Activated CD4-positive, alpha-beta T cell treated with anti-CD3 and anti-CD28 coated beads, Interleukin-2, amount 10 ng/mL, durations not matched to agents 7 days and 5 days (primary cell): Measurements from ENCODE around the gene IFIT1. TPM values are rescaled to one million over a fixed set of nuclear protein-coding genes. Genes with fewer than 3 reads are reported as not detected.
A peak's percentile ranks its signal among the peaks of the same experiment; 100 is the strongest.
"Not testable (repeated sequence)": the region's sequence is repeated elsewhere in the genome, so short reads cannot be mapped to it uniquely, and the experiment has no call there.

Experiments
- CTCF ChIA-PET: fragments of 350-600 bp; sonication (Branson Sonifier 250); formaldehyde crosslinking; loops from one replicate; lab custom pipeline; 2021; ENCODE audit warnings: antibody characterized with exemption; lab: Charles Lee
- POLR2A ChIA-PET: fragments of 350-600 bp; sonication (Branson Sonifier 250); formaldehyde crosslinking; loops from one replicate; lab custom pipeline; 2021; ENCODE audit warnings: antibody characterized with exemption; lab: Charles Lee
- DNase-seq: peaks from one replicate; pipeline ENCODE4 v3.0.0-alpha.2; 2020
- H3K27ac Mint-ChIP-seq: one replicate; pipeline ENCODE4 v1.8.0; 2021; ENCODE audit warnings: mild to moderate bottlenecking, moderate library complexity, mixed read lengths
- H3K27me3 Mint-ChIP-seq: one replicate; pipeline ENCODE4 v1.8.0; 2021; ENCODE audit warnings: mixed read lengths
- H3K36me3 Mint-ChIP-seq: one replicate; pipeline ENCODE4 v1.8.0; 2021; ENCODE audit warnings: low read depth, mixed read lengths
- H3K4me1 Mint-ChIP-seq: one replicate; pipeline ENCODE4 v1.8.0; 2021; ENCODE audit warnings: mixed read lengths
- H3K4me3 Mint-ChIP-seq: one replicate; pipeline ENCODE4 v1.8.0; 2021; ENCODE audit warnings: mild to moderate bottlenecking, moderate library complexity, mixed read lengths
- H3K9me3 Mint-ChIP-seq: one replicate; pipeline ENCODE4 v1.8.0; 2021; ENCODE audit warnings: mixed read lengths
- total RNA-seq, 2 experiments: library from RNA; stranded (reverse); gene quantifications; one replicate each; pipeline ENCODE4 v1.2.3, GENCODE V29; 2021

Gene IFIT1
- total RNA-seq, 2 experiments from 2014 or later: 42.9 to 45.0 TPM

- H3K27me3 Mint-ChIP-seq: peaks cover under 1% of the 10 kb centered on the region
- peaks cover 12% of the 10 kb centered on the region for H3K4me1 Mint-ChIP-seq
- ChIA-PET POLR2A (no interaction called here), CTCF (no interaction called here)
- peaks cover 25% of the 10 kb centered on the region for H3K36me3 Mint-ChIP-seq
- H3K4me3 Mint-ChIP-seq: no peak overlapping the region
- no peak for DNase-seq
- H3K27ac Mint-ChIP-seq: no peak overlapping the region
- H3K9me3 Mint-ChIP-seq: no peaks in the 10 kb centered on the region
Observed at GRCh38 chr10:89425000-89425399, 32.6 kb downstream of the IFIT1 start.

DNA sequence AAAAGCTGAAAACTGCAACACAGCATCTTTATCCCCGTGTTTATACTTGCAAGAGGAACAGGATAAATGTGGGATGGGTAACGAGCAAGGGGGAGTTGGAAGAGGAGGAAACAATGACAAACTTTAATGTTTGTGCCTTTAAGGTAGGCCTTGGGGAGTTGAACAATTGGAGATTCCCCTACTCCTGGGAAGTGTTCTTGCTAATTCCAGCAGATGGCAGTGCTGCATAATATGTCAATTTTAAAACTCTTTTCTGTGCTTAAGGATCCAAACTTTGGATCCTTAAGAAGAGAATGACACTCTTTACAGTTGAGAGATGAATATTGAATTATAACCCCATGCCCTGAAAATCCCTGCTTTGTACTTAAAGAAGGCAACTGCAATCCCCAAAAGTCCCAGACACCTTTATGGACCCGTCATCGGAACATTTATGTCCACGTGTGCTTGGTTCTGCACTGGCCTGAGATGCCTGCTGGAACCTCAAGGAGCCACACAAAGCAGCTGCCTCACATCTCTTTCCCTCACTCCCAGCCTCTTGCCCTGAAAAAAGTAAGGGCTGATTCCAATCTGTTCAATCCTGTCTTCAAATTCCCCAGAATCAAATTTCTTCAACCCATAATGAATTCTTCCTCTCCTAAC, 33.9 kb downstream of the IFIT1 start:
- H3K4me3 Mint-ChIP-seq: no peak overlapping the region
- peaks cover 12% of the 10 kb centered on the region for H3K36me3 Mint-ChIP-seq
- H3K27me3 Mint-ChIP-seq: peaks cover 2% of the 10 kb centered on the region
- peaks cover 2% of the 10 kb centered on the region for H3K4me1 Mint-ChIP-seq
- ChIA-PET POLR2A (no interaction called here), CTCF (no interaction called here)
- H3K27ac Mint-ChIP-seq: no peak overlapping the region
- no peaks in the 10 kb centered on the region for H3K9me3 Mint-ChIP-seq
- DNase-seq: peak; percentile 34

- DNase-seq: no peak
- Mint-ChIP-seq H3K4me1 (no peaks in the 10 kb centered on the region), H3K9me3 (no peaks in the 10 kb centered on the region), H3K4me3 (no peak overlapping the region), H3K27ac (no peak overlapping the region), H3K27me3 (peaks cover 9% of the 10 kb centered on the region), H3K36me3 (peaks cover 3% of the 10 kb centered on the region)
- ChIA-PET CTCF (no interaction called here), POLR2A (interaction anchor here (0.7 kb wide), 1 partner anchor 274 kb away, joined by 5 read pairs; the partner anchor contains the start of gene KIF20B)
Observed at GRCh38 chr10:89427629-89428028, 35.2 kb downstream of the IFIT1 start.

- no peak overlapping the region for H3K4me3 Mint-ChIP-seq
- H3K27ac Mint-ChIP-seq: no peak overlapping the region
- H3K9me3 Mint-ChIP-seq: no peaks in the 10 kb centered on the region
- ChIA-PET CTCF (no interaction called here), POLR2A (no interaction called here)
- no peaks in the 10 kb centered on the region for H3K36me3 Mint-ChIP-seq
- H3K4me1 Mint-ChIP-seq: no peaks in the 10 kb centered on the region
- H3K27me3 Mint-ChIP-seq: peaks cover 18% of the 10 kb centered on the region
- DNase-seq: no peak
Observed at GRCh38 chr10:89428877-89429276, 36.5 kb downstream of the IFIT1 start.

GRCh38 chr10:89431977-89432376, 39.6 kb downstream of the IFIT1 start:
- no peaks in the 10 kb centered on the region for H3K9me3 Mint-ChIP-seq
- ChIA-PET CTCF (interaction anchor here (0.6 kb wide), 1 partner anchor 337 kb away, joined by 3 read pairs; no protein-coding TSS in a partner anchor), POLR2A (no interaction called here)
- H3K4me3 Mint-ChIP-seq: no peak overlapping the region
- no peak overlapping the region for H3K27ac Mint-ChIP-seq
- peaks cover 42% of the 10 kb centered on the region for H3K27me3 Mint-ChIP-seq
- no peaks in the 10 kb centered on the region for H3K4me1 Mint-ChIP-seq
- no peak for DNase-seq
- no peaks in the 10 kb centered on the region for H3K36me3 Mint-ChIP-seq

GRCh38 chr10:89438525-89438924, 46.1 kb downstream of the IFIT1 start:
- H3K27me3 Mint-ChIP-seq: peaks cover 43% of the 10 kb centered on the region
- no peaks in the 10 kb centered on the region for H3K9me3 Mint-ChIP-seq
- no peak overlapping the region for H3K4me3 Mint-ChIP-seq
- ChIA-PET CTCF (no interaction called here), POLR2A (no interaction called here)
- H3K27ac Mint-ChIP-seq: no peak overlapping the region
- H3K36me3 Mint-ChIP-seq: no peaks in the 10 kb centered on the region
- no peaks in the 10 kb centered on the region for H3K4me1 Mint-ChIP-seq
- no peak for DNase-seq

GRCh38 chr10:89440226-89441009, 48.0 kb downstream of the IFIT1 start:
- peaks cover 31% of the 10 kb centered on the region for H3K27me3 Mint-ChIP-seq
- no peaks in the 10 kb centered on the region for H3K4me1 Mint-ChIP-seq
- no peaks in the 10 kb centered on the region for H3K9me3 Mint-ChIP-seq
- H3K27ac Mint-ChIP-seq: no peak overlapping the region
- ChIA-PET POLR2A (no interaction called here), CTCF (no interaction called here)
- H3K4me3 Mint-ChIP-seq: no peak overlapping the region
- DNase-seq: no peak
- no peaks in the 10 kb centered on the region for H3K36me3 Mint-ChIP-seq

DNA sequence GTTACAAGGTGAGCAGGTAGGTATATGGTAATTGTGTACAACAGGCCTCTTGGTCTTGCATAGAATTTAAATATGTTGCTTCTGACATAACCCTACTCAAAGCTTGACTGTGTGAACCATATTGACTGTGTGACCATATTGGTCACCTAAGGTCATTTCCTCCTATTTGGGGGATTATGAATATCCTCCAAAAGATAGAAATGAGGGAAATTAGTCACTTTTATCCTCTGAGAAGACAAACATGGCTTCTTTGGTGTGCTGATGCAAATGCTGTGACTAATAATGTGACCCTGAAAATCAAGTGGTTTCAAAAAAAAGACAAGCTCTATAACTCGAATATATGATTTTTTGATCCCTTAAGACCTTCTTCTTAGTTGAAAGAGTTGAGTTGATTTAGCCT, 49.9 kb downstream of the IFIT1 start:
- Mint-ChIP-seq H3K4me1 (no peaks in the 10 kb centered on the region), H3K36me3 (no peaks in the 10 kb centered on the region), H3K27ac (no peak overlapping the region), H3K27me3 (peaks cover 32% of the 10 kb centered on the region), H3K4me3 (no peak overlapping the region), H3K9me3 (no peaks in the 10 kb centered on the region)
- CTCF ChIA-PET: no interaction called here
- POLR2A ChIA-PET: no interaction called here
- DNase-seq: no peak

GRCh38 chr10:89444819-89445218, 52.4 kb downstream of the IFIT1 start:
- DNase-seq, H3K4me1 Mint-ChIP-seq, H3K36me3 Mint-ChIP-seq, H3K9me3 Mint-ChIP-seq, H3K27ac Mint-ChIP-seq, POLR2A ChIA-PET, H3K4me3 Mint-ChIP-seq: not testable (repeated sequence)
- CTCF ChIA-PET: interaction anchor here (0.6 to 1.5 kb wide), 2 partner anchors 12 to 14 kb away, joined by 3 read pairs; no protein-coding TSS in a partner anchor
- H3K27me3 Mint-ChIP-seq: peaks cover 30% of the 10 kb centered on the region

DNA sequence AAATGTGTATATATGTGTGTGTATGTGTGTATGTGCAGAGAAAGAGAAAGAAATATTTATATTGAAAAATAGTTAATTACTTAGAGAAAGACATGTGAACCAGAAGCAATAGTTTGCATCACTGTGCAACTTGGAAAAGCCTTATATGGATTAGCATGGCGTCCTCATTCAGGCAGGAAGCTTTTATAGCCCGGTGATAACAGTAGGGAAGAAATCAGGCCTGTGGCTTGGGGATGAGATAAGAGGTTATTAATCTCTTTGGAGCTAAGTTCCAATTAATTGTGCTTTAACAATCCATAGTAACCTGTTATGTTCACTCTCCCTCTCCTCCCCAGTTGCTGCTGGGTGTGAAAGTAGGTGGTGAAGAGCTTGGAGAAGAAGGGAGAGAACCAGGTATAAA, 58.5 kb downstream of the IFIT1 start:
- no peaks in the 10 kb centered on the region for H3K9me3 Mint-ChIP-seq
- POLR2A ChIA-PET: no interaction called here
- H3K27me3 Mint-ChIP-seq: peaks cover 24% of the 10 kb centered on the region
- DNase-seq: no peak
- H3K27ac Mint-ChIP-seq: no peak overlapping the region
- H3K36me3 Mint-ChIP-seq: no peaks in the 10 kb centered on the region
- CTCF ChIA-PET: interaction anchor here (0.6 to 0.7 kb wide), 2 partner anchors 70 to 616 kb away, joined by 4 read pairs; no protein-coding TSS in a partner anchor
- no peaks in the 10 kb centered on the region for H3K4me1 Mint-ChIP-seq
- H3K4me3 Mint-ChIP-seq: no peak overlapping the region

DNA sequence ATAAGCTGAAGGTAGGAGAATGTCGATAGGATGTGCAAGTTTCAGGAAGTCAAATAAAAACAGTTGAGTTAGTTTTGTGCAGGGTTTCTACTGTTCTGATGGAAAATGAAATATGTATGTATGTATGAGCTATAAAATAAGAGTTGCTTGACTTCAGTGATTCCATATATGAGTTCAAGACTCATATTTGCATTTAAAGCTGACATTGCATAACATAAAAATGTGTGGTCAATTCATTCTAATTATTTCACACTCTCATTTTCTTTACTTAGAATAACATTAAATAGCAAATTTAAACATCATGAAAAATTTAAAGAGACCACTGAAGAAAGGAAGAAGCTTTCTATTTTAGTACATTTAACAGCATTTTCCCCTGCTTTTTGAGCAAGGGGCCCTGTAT, 59.8 kb downstream of the IFIT1 start:
- ChIA-PET POLR2A (no interaction called here), CTCF (no interaction called here)
- no peaks in the 10 kb centered on the region for H3K9me3 Mint-ChIP-seq
- no peak overlapping the region for H3K27ac Mint-ChIP-seq
- DNase-seq: no peak
- no peak overlapping the region for H3K4me3 Mint-ChIP-seq
- peaks cover 21% of the 10 kb centered on the region for H3K27me3 Mint-ChIP-seq
- H3K4me1 Mint-ChIP-seq: no peaks in the 10 kb centered on the region
- no peaks in the 10 kb centered on the region for H3K36me3 Mint-ChIP-seq

- no peak for DNase-seq
Observed at GRCh38 chr10:89454561-89455347, 62.3 kb downstream of the IFIT1 start.

More at GRCh38 chr10:89454561-89455347, 62.3 kb downstream of the IFIT1 start:
- CTCF ChIA-PET: interaction anchor here (0.5 kb wide), 1 partner anchor 22 kb away, joined by 3 read pairs; no protein-coding TSS in a partner anchor
- H3K4me3 Mint-ChIP-seq: no peak overlapping the region
- no peaks in the 10 kb centered on the region for H3K36me3 Mint-ChIP-seq
- H3K27ac Mint-ChIP-seq: no peak overlapping the region
- H3K27me3 Mint-ChIP-seq: peaks cover 17% of the 10 kb centered on the region
- POLR2A ChIA-PET: no interaction called here
- no peaks in the 10 kb centered on the region for H3K4me1 Mint-ChIP-seq
- H3K9me3 Mint-ChIP-seq: no peaks in the 10 kb centered on the region
